ENCODE data around the gene SLC35F3. TPM values are rescaled to one million over a fixed set of nuclear protein-coding genes. Genes with fewer than 3 reads are reported as not detected.
"Not testable (repeated sequence)": the region's sequence is repeated elsewhere in the genome, so short reads cannot be mapped to it uniquely, and the experiment has no call there.

SLC35F3 gene
- total RNA-seq, 1 experiment from 2014 or later = not detected

DNA sequence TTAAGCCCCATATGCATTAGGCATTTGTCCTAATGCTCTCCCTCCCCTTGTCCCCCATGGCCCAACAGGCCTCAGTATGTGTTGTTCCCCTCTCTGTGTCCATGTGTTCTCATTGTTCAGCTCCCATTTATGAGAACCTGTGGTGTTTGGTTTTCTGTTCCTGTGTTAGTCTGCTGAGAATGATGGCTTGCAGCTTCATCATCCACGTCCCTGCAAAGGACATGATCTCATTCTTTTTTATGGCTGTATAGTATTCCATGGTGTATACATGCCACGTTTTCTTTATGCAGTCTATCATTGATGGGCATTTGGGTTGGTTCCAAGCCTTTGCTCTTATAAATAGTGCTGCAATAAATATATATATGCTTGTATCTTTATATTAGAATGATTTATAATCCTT is 218.1 kb downstream of the SLC35F3 start:
- not testable (repeated sequence) for H3K9me2 ChIP-seq (replicated peaks; ENCODE audit: insufficient read depth, low read length); H3K4me2 ChIP-seq (ENCODE audit: low read depth, low read length, poor library complexity, severe bottlenecking); H3K79me2 ChIP-seq (ENCODE audit: low read length); H3K27ac ChIP-seq (ENCODE audit: low read length); H4K20me1 ChIP-seq (ENCODE audit: insufficient read depth, low read depth, low read length); H3K4me1 ChIP-seq (ENCODE audit: low read length); H3K27me3 ChIP-seq (ENCODE audit: low read length); H3K9me3 ChIP-seq (ENCODE audit: low read length); H3K36me3 ChIP-seq (ENCODE audit: insufficient read depth, low read length); H3K9ac ChIP-seq (ENCODE audit: low read length); DNase-seq; H2AFZ ChIP-seq (ENCODE audit: low read length); H3K4me3 ChIP-seq (ENCODE audit: low read length)

DNA sequence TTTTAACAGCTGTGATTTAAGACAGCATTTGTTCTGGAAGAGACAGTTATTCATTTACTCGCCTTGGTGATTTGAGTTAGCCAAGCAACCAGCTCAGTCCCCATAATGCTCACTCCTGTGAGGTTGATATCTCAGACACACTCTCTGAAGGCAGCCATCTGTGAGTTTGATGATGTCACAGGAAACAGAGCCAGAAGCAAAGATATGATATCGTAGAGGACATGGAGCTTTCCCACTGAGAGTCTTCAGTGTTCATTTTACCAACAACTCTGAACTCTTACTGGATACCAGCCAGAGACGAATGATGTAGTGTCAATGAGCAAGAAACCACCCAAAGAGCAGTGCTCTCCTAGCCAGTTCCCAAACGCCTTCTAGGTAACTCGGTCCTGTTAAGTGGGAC is 219.4 kb downstream of the SLC35F3 start:
- Histone ChIP-seq H3K9me2 (replicated peaks; ENCODE audit: insufficient read depth, low read length) (no peaks in the 10 kb centered on the region), H3K4me1 (ENCODE audit: low read length) (no peaks in the 10 kb centered on the region), H3K9ac (ENCODE audit: low read length) (no peak overlapping the region), H3K79me2 (ENCODE audit: low read length) (no peaks in the 10 kb centered on the region), H4K20me1 (ENCODE audit: insufficient read depth, low read depth, low read length) (no peaks in the 10 kb centered on the region), H3K27me3 (ENCODE audit: low read length) (0 out of 2 replicates have a peak, but pooled peaks cover 2% of the 10 kb centered on the region), H2AFZ (ENCODE audit: low read length) (no peak overlapping the region), H3K27ac (ENCODE audit: low read length) (no peak overlapping the region), H3K36me3 (ENCODE audit: insufficient read depth, low read length) (no peaks in the 10 kb centered on the region), H3K4me3 (ENCODE audit: low read length) (no peak overlapping the region), H3K9me3 (ENCODE audit: low read length) (no peaks in the 10 kb centered on the region), H3K4me2 (ENCODE audit: low read depth, low read length, poor library complexity, severe bottlenecking) (no peak overlapping the region)
- DNase-seq = no peak

DNA sequence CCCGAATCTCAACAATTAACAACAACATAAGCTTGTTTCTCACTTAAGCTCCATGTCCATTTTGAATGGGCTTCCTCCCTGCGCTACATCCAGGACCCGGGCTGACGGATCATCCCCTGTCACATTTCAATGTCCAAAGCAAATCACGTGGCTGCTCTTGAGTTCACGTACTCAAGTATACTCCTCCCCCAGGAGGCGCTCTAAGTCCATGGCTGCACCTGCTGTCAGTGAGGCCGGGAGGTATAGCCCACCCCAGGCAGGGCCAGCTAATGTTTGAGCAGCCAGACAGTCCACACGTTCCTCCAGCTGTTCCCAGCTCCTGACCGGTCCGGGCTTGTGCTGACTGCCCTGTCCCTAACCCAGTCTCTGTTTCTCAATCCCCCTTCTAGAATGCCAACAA is 220.8 kb downstream of the SLC35F3 start:
- Histone ChIP-seq H3K9me3 (ENCODE audit: low read length) (no peaks in the 10 kb centered on the region), H3K36me3 (ENCODE audit: insufficient read depth, low read length) (no peaks in the 10 kb centered on the region), H3K9ac (ENCODE audit: low read length) (no peak overlapping the region), H3K27ac (ENCODE audit: low read length) (no peak overlapping the region), H3K4me3 (ENCODE audit: low read length) (no peak overlapping the region), H3K27me3 (ENCODE audit: low read length) (0 out of 2 replicates have a peak, but pooled peaks cover 2% of the 10 kb centered on the region), H4K20me1 (ENCODE audit: insufficient read depth, low read depth, low read length) (no peaks in the 10 kb centered on the region), H3K9me2 (replicated peaks; ENCODE audit: insufficient read depth, low read length) (no peaks in the 10 kb centered on the region), H3K4me2 (ENCODE audit: low read depth, low read length, poor library complexity, severe bottlenecking) (no peak overlapping the region), H2AFZ (ENCODE audit: low read length) (peak overlapping the region; percentile 21; the same call in 1 of the 2 replicates), H3K4me1 (ENCODE audit: low read length) (no peaks in the 10 kb centered on the region), H3K79me2 (ENCODE audit: low read length) (no peaks in the 10 kb centered on the region)
- peak; percentile 80 for DNase-seq

GRCh38 chr1:234125714-234126113 is 221.2 kb downstream of the SLC35F3 start:
- no peak overlapping the region for H3K4me3 ChIP-seq (ENCODE audit: low read length)
- no peaks in the 10 kb centered on the region for H3K9me3 ChIP-seq (ENCODE audit: low read length)
- H4K20me1 ChIP-seq (ENCODE audit: insufficient read depth, low read depth, low read length) = no peaks in the 10 kb centered on the region
- no peaks in the 10 kb centered on the region for H3K4me1 ChIP-seq (ENCODE audit: low read length)
- H3K27ac ChIP-seq (ENCODE audit: low read length) = no peak overlapping the region
- H3K4me2 ChIP-seq (ENCODE audit: low read depth, low read length, poor library complexity, severe bottlenecking) = no peak overlapping the region
- H3K9me2 ChIP-seq (replicated peaks; ENCODE audit: insufficient read depth, low read length) = no peaks in the 10 kb centered on the region
- H3K36me3 ChIP-seq (ENCODE audit: insufficient read depth, low read length) = no peaks in the 10 kb centered on the region
- H3K79me2 ChIP-seq (ENCODE audit: low read length) = no peaks in the 10 kb centered on the region
- H2AFZ ChIP-seq (ENCODE audit: low read length) = no peak overlapping the region
- no peak for DNase-seq
- H3K27me3 ChIP-seq (ENCODE audit: low read length) = 0 out of 2 replicates have a peak, but pooled peaks cover 2% of the 10 kb centered on the region
- no peak overlapping the region for H3K9ac ChIP-seq (ENCODE audit: low read length)

DNA sequence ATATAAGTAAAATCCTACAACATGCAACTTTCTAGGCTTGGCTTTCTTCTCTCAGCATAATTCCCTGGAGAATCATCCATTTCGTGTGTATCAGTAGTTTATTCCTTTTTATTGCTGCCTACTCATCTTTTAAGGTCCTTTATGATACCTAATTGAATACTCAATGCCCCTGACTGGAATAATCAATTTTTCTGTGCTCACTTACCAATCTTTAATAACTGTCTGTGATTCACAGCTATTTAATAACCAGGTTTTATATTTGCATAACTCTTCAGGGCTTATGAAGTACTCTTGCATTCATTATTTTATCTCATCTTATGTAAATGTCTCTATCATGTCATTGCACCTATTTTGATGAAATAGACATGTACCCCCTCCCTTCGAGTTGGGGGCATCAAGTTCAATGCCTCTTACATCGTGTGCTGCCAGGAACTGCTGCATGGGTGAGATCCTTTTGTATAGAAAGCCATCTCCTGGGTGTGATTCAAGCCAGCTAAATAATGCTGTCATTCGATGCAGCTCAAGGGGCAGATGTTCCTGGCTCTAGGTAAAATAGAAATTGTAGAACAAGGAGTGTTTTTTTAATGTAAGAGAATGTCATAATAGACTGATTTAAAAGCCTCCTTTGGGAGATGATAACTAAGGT is 222.7 kb downstream of the SLC35F3 start:
- H3K27ac ChIP-seq (ENCODE audit: low read length) = no peak overlapping the region

GRCh38 chr1:234132795-234133194 is 228.3 kb downstream of the SLC35F3 start:
- Histone ChIP-seq H3K27me3 (ENCODE audit: low read length) (no peaks in the 10 kb centered on the region), H4K20me1 (ENCODE audit: insufficient read depth, low read depth, low read length) (no peaks in the 10 kb centered on the region)
- DNase-seq = no peak

More for the DNA sequence above, 222.7 kb downstream of the SLC35F3 start:
- Histone ChIP-seq H3K9me2 (replicated peaks; ENCODE audit: insufficient read depth, low read length) (no peaks in the 10 kb centered on the region), H3K79me2 (ENCODE audit: low read length) (no peaks in the 10 kb centered on the region), H3K4me3 (ENCODE audit: low read length) (no peak overlapping the region), H3K4me2 (ENCODE audit: low read depth, low read length, poor library complexity, severe bottlenecking) (no peak overlapping the region), H3K4me1 (ENCODE audit: low read length) (no peaks in the 10 kb centered on the region), H3K27me3 (ENCODE audit: low read length) (0 out of 2 replicates have a peak, but pooled peaks cover 2% of the 10 kb centered on the region), H3K9me3 (ENCODE audit: low read length) (no peaks in the 10 kb centered on the region), H4K20me1 (ENCODE audit: insufficient read depth, low read depth, low read length) (no peaks in the 10 kb centered on the region), H3K9ac (ENCODE audit: low read length) (no peak overlapping the region), H3K36me3 (ENCODE audit: insufficient read depth, low read length) (no peaks in the 10 kb centered on the region), H2AFZ (ENCODE audit: low read length) (no peak overlapping the region)
- DNase-seq = no peak

DNA sequence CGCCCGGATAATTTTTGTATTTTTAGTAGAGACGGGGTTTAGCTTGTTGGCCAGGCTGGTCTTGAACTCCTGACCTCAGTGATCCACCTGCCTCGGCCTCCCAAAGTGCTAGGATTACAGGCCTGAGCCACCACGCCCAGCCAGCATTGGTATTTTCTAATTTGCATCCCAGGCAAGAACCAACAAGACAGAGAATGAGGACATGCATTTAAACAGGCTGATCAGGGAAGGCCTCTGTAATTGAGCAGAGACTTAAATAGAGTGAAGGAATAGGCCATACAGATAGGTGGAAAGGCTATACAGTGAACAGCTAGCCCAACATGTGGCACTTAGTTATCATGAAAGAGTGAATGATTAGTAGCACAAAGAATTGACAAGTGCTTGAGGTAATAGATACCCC is 230.4 kb downstream of the SLC35F3 start:
- no peak overlapping the region for H3K9ac ChIP-seq (ENCODE audit: low read length)
- no peaks in the 10 kb centered on the region for H4K20me1 ChIP-seq (ENCODE audit: insufficient read depth, low read depth, low read length)
- H3K79me2 ChIP-seq (ENCODE audit: low read length) = no peaks in the 10 kb centered on the region
- no peaks in the 10 kb centered on the region for H3K9me2 ChIP-seq (replicated peaks; ENCODE audit: insufficient read depth, low read length)
- H3K27me3 ChIP-seq (ENCODE audit: low read length) = no peaks in the 10 kb centered on the region
- H3K4me2 ChIP-seq (ENCODE audit: low read depth, low read length, poor library complexity, severe bottlenecking) = no peak overlapping the region
- DNase-seq = no peak
- no peaks in the 10 kb centered on the region for H3K4me1 ChIP-seq (ENCODE audit: low read length)
- H3K9me3 ChIP-seq (ENCODE audit: low read length) = no peaks in the 10 kb centered on the region
- H3K27ac ChIP-seq (ENCODE audit: low read length) = no peak overlapping the region
- no peak overlapping the region for H2AFZ ChIP-seq (ENCODE audit: low read length)
- no peak overlapping the region for H3K4me3 ChIP-seq (ENCODE audit: low read length)
- no peaks in the 10 kb centered on the region for H3K36me3 ChIP-seq (ENCODE audit: insufficient read depth, low read length)

More at GRCh38 chr1:234132795-234133194, 228.3 kb downstream of the SLC35F3 start:
- Histone ChIP-seq H3K36me3 (ENCODE audit: insufficient read depth, low read length) (no peaks in the 10 kb centered on the region), H3K9me3 (ENCODE audit: low read length) (no peaks in the 10 kb centered on the region), H3K4me1 (ENCODE audit: low read length) (no peaks in the 10 kb centered on the region), H3K9me2 (replicated peaks; ENCODE audit: insufficient read depth, low read length) (no peaks in the 10 kb centered on the region), H3K4me3 (ENCODE audit: low read length) (no peak overlapping the region), H3K4me2 (ENCODE audit: low read depth, low read length, poor library complexity, severe bottlenecking) (no peak overlapping the region), H3K79me2 (ENCODE audit: low read length) (no peaks in the 10 kb centered on the region), H2AFZ (ENCODE audit: low read length) (no peak overlapping the region), H3K9ac (ENCODE audit: low read length) (no peak overlapping the region), H3K27ac (ENCODE audit: low read length) (no peak overlapping the region)

- no peak for DNase-seq
- Histone ChIP-seq H3K27ac (ENCODE audit: low read length) (no peak overlapping the region), H3K36me3 (ENCODE audit: insufficient read depth, low read length) (no peaks in the 10 kb centered on the region), H4K20me1 (ENCODE audit: insufficient read depth, low read depth, low read length) (no peaks in the 10 kb centered on the region), H3K4me3 (ENCODE audit: low read length) (no peak overlapping the region), H3K4me2 (ENCODE audit: low read depth, low read length, poor library complexity, severe bottlenecking) (no peak overlapping the region), H3K9ac (ENCODE audit: low read length) (no peak overlapping the region), H3K27me3 (ENCODE audit: low read length) (no peaks in the 10 kb centered on the region), H3K4me1 (ENCODE audit: low read length) (no peaks in the 10 kb centered on the region), H2AFZ (ENCODE audit: low read length) (no peak overlapping the region), H3K9me2 (replicated peaks; ENCODE audit: insufficient read depth, low read length) (no peaks in the 10 kb centered on the region), H3K9me3 (ENCODE audit: low read length) (no peaks in the 10 kb centered on the region), H3K79me2 (ENCODE audit: low read length) (no peaks in the 10 kb centered on the region)
These were observed 231.0 kb downstream of the SLC35F3 start for GRCh38 chr1:234135501-234135900.

Measured in Karpas-422 (cell line).